ENCODE data around the gene STEAP1B. TPM values are rescaled to one million over a fixed set of nuclear protein-coding genes. Genes with fewer than 3 reads are reported as not detected.

Gene STEAP1B
- total RNA-seq, result 1 to 10 TPM in 3 of 4 donors, not detected in 1; 1.3 to 4.4 (median 2.0) TPM

GRCh38 chr7:22499888-22500689 lies at the start of gene STEAP1B:
Gene STEAP1B, minus strand, starts transcription at chr7:22500188. Its CDS starts 5,333 bp downstream, at chr7:22494855.
- DNase-seq (ENCODE audit: low spot score), result peak; percentile 70
- peak; percentile 82 for ATAC-seq (ENCODE audit: low FRiP score)
- TF ChIP-seq CTCF (IDR thresholded peaks at IDR 0.05), result peak in 1 of 3 donors; percentile 38

- no peak for DNase-seq (ENCODE audit: low spot score)
- TF ChIP-seq CTCF (IDR thresholded peaks at IDR 0.05), result no peak
- no peak for ATAC-seq (ENCODE audit: low FRiP score)
Measured at GRCh38 chr7:22549051-22549450, 49.1 kb upstream of the STEAP1B start.

- no peak for DNase-seq (ENCODE audit: low spot score)
- TF ChIP-seq CTCF (IDR thresholded peaks at IDR 0.05), result no peak
- no peak for ATAC-seq (ENCODE audit: low FRiP score)
Measured at GRCh38 chr7:22548313-22548712, 48.3 kb upstream of the STEAP1B start.

- DNase-seq (ENCODE audit: low spot score) (no peak), ATAC-seq (ENCODE audit: low FRiP score) (no peak)
- TF ChIP-seq CTCF (IDR thresholded peaks at IDR 0.05), result no peak
Measured at GRCh38 chr7:22546769-22547168, 46.8 kb upstream of the STEAP1B start.

GRCh38 chr7:22545529-22545928 lies 45.5 kb upstream of the STEAP1B start:
- no peak for DNase-seq (ENCODE audit: low spot score)
- no peak for TF ChIP-seq CTCF (IDR thresholded peaks at IDR 0.05)
- no peak for ATAC-seq (ENCODE audit: low FRiP score)

DNA sequence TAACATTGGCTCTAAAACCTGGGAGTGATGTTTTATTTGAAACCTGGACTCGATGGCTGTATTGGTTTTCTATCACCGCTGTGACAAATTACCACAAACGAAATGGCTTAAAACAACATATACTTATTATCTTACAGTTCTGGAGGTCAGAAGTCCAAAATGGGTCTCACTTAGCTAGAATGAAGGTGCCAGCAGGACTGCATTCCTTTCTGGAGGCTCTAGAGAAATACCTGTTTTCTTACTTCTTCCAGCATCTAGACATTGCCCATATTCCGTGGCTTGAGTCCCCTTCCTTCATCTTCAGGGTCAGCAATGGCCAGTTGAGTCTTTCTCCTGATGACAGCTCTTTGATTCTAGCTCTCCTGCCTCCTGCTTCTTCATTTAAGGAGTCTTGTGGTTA lies 44.3 kb upstream of the STEAP1B start:
- DNase-seq (ENCODE audit: low spot score) (no peak), ATAC-seq (ENCODE audit: low FRiP score) (no peak)
- TF ChIP-seq CTCF (IDR thresholded peaks at IDR 0.05), result no peak

DNA sequence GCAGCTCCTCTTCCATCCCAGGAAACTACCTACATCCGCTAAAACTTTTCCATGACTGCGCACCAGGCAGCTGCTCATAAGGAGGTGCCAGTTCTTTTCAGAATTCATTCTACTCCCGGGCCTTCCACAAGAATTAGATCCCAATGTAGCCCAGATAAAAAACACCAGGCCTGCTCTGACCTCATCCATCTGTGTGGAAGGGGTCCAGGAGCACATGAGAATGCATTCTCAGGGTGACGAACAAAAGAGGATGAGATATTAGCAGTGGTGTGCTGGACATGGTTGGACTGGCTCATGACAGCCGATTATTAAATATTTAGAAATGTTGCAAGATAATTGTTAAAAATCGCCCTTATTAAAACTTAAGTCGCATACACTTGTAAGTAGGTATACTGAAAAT lies 43.2 kb upstream of the STEAP1B start:
- no peak for DNase-seq (ENCODE audit: low spot score)
- no peak for ATAC-seq (ENCODE audit: low FRiP score)
- TF ChIP-seq CTCF (IDR thresholded peaks at IDR 0.05), result no peak
